HG03378 (cell line): ENCODE data around the gene RAB2B.

Experiments
- ATAC-seq: cut with Tn5 transposase; IDR thresholded peaks from one replicate; pipeline ENCODE4 v1.9.1; 2021; ENCODE audit warnings: mild to moderate bottlenecking, moderate library complexity; ENCODE audit not compliant: unreplicated experiment

RAB2B gene

GRCh38 chr14:21476925-21477681 lies at the start of gene RAB2B, which contains the start of gene TOX4:
TSS of gene RAB2B (minus strand) at chr14:21476959. CDS start at chr14:21476872, 87 bp downstream.
TSS of gene TOX4 (plus strand) at chr14:21477195. CDS start at chr14:21477279, 84 bp downstream.
- peak; percentile 98 for ATAC-seq

GRCh38 chr14:21525962-21526671 lies 49.4 kb upstream of the RAB2B start, which contains the start of gene SALL2:
TSS of gene SALL2 (minus strand) at chr14:21526346. CDS start at chr14:21526127, 219 bp downstream.
- no peak for ATAC-seq

- no peak for ATAC-seq
Observed at GRCh38 chr14:21525571-21525961, 48.8 kb upstream of the RAB2B start.

GRCh38 chr14:21524575-21525490 lies 48.1 kb upstream of the RAB2B start:
- ATAC-seq: no peak

GRCh38 chr14:21523203-21523602 lies 46.4 kb upstream of the RAB2B start:
- ATAC-seq: no peak

GRCh38 chr14:21521501-21521900 lies 44.7 kb upstream of the RAB2B start:
- no peak for ATAC-seq

- ATAC-seq: no peak
Observed at GRCh38 chr14:21520767-21521166, 44.0 kb upstream of the RAB2B start.

- ATAC-seq: no peak
Observed at GRCh38 chr14:21518725-21519124, 42.0 kb upstream of the RAB2B start.

GRCh38 chr14:21514341-21514740 lies 37.6 kb upstream of the RAB2B start:
- ATAC-seq: no peak

GRCh38 chr14:21510735-21511657 lies 34.2 kb upstream of the RAB2B start, which contains the start of gene METTL3:
TSS of gene METTL3 (minus strand) at chr14:21511340. CDS start at chr14:21511223, 117 bp downstream.
- peak; percentile 98 for ATAC-seq

GRCh38 chr14:21509432-21510143 lies 32.8 kb upstream of the RAB2B start:
- no peak for ATAC-seq

GRCh38 chr14:21506557-21506956 lies 29.8 kb upstream of the RAB2B start:
- ATAC-seq: no peak

- ATAC-seq: peak; percentile 81
Observed at GRCh38 chr14:21505012-21505553, 28.3 kb upstream of the RAB2B start.

- no peak for ATAC-seq
Observed at GRCh38 chr14:21503376-21503775, 26.6 kb upstream of the RAB2B start.

GRCh38 chr14:21501568-21501967 lies 24.8 kb upstream of the RAB2B start:
- no peak for ATAC-seq

- no peak for ATAC-seq
Observed at GRCh38 chr14:21498540-21499526, 22.1 kb upstream of the RAB2B start.

GRCh38 chr14:21496453-21496852 lies 19.7 kb upstream of the RAB2B start:
- ATAC-seq: no peak
